ENCODE measurements around the gene OR1K1. TPM values are rescaled to one million over a fixed set of nuclear protein-coding genes. Genes with fewer than 3 reads are reported as not detected.

Gene OR1K1
- not detected for total RNA-seq

DNA sequence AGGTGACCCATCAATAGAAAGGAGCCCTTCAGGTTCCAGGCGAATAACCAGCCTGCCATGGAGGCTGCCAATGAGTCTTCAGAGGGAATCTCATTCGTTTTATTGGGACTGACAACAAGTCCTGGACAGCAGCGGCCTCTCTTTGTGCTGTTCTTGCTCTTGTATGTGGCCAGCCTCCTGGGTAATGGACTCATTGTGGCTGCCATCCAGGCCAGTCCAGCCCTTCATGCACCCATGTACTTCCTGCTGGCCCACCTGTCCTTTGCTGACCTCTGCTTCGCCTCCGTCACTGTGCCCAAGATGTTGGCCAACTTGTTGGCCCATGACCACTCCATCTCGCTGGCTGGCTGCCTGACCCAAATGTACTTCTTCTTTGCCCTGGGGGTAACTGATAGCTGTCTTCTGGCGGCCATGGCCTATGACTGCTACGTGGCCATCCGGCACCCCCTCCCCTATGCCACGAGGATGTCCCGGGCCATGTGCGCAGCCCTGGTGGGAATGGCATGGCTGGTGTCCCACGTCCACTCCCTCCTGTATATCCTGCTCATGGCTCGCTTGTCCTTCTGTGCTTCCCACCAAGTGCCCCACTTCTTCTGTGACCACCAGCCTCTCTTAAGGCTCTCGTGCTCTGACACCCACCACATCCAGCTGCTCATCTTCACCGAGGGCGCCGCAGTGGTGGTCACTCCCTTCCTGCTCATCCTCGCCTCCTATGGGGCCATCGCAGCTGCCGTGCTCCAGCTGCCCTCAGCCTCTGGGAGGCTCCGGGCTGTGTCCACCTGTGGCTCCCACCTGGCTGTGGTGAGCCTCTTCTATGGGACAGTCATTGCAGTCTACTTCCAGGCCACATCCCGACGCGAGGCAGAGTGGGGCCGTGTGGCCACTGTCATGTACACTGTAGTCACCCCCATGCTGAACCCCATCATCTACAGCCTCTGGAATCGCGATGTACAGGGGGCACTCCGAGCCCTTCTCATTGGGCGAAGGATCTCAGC lies at the start of gene OR1K1:
Gene OR1K1 (plus strand): TSS at position 58 of the 995 bp plus-strand sequence. CDS start 0 bp downstream, at position 58.
- ATAC-seq (ENCODE audit: low read depth): no peak
- Mint-ChIP-seq H3K36me3 (peaks cover under 1% of the 10 kb centered on the region), H3K27me3 (no peaks in the 10 kb centered on the region), H3K4me3 (no peak within 1 kb of the TSS), H3K4me1 (no peaks in the 10 kb centered on the region), H3K9me3 (no peaks in the 10 kb centered on the region), H3K27ac (no peak within 1 kb of the TSS)
- DNase-seq: no peak
- POLR2A ChIA-PET: no interaction called here

DNA sequence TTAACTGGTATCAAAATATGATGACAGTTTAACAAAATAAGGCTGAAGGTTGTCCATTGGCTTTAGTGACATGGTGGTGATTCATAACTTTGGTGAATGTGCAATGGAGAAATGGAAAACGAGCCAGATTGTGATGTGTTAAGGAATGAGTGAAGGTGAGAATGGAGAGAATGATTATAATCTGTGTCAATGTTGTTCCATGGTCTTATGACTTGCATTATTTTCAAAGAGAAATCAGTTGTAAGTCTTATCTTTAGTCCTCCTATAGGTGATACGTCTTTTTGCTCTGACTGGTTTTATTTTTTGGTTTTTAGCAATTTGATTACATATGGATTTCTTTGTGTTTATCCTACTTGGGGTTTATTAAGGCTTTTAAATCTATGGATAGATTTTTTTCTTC lies 45.1 kb upstream of the OR1K1 start:
- no peak for DNase-seq
- Mint-ChIP-seq H3K27me3 (no peaks in the 10 kb centered on the region), H3K36me3 (peaks cover 1% of the 10 kb centered on the region), H3K4me1 (no peaks in the 10 kb centered on the region), H3K4me3 (no peak overlapping the region), H3K9me3 (peaks cover 8% of the 10 kb centered on the region), H3K27ac (no peak overlapping the region)
- ATAC-seq (ENCODE audit: low read depth): no peak
- POLR2A ChIA-PET: no interaction called here

DNA sequence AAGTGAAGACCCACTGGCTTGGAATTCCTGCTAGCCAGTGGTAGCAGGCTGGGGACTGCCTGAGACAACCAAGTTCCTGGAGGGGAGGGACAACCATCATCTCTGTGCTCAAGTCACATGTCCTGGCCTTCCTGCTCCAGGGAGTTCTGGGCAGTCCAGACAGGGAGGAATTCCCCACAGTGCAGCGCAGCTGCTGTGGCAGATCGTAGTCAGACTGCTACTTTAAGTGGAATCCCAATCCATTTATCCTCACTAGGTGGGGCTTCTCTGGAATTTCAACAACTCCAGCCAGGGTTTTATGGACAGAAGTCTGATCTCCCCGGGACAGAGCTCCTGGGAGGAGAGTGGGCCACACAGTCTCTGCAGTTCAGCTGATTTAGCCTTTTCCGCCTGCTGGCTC lies 32.1 kb upstream of the OR1K1 start:
- Mint-ChIP-seq H3K36me3 (no peaks in the 10 kb centered on the region), H3K4me3 (no peak overlapping the region), H3K4me1 (peaks cover 2% of the 10 kb centered on the region), H3K27me3 (peaks cover 2% of the 10 kb centered on the region), H3K27ac (no peak overlapping the region), H3K9me3 (peaks cover 10% of the 10 kb centered on the region)
- POLR2A ChIA-PET: no interaction called here
- DNase-seq (no peak), ATAC-seq (ENCODE audit: low read depth) (no peak)

DNA sequence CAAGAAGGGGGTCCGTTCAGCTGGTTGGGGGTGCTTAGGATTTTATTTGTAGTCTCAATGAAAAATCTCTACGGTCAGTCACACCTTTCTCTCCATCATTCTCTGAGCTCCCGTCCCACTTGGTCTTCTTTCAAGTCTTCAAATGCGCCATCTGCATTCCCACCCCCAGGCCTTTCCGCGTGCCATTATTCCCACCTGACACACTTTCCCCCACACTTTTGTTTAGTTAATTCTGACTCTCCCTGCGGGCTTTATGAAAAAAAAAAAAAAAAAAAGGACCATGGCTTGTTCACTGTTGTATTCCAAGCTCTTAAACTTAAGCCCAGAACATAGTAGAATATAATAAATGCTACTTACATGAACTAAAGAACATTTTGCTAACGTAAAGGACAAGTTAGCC lies 22.9 kb upstream of the OR1K1 start:
- Mint-ChIP-seq H3K27ac (no peak overlapping the region), H3K4me3 (no peak overlapping the region), H3K27me3 (peaks cover 2% of the 10 kb centered on the region), H3K36me3 (no peaks in the 10 kb centered on the region), H3K4me1 (peaks cover under 1% of the 10 kb centered on the region), H3K9me3 (peaks cover 3% of the 10 kb centered on the region)
- ATAC-seq (ENCODE audit: low read depth) (no peak), DNase-seq (no peak)
- POLR2A ChIA-PET: no interaction called here

DNA sequence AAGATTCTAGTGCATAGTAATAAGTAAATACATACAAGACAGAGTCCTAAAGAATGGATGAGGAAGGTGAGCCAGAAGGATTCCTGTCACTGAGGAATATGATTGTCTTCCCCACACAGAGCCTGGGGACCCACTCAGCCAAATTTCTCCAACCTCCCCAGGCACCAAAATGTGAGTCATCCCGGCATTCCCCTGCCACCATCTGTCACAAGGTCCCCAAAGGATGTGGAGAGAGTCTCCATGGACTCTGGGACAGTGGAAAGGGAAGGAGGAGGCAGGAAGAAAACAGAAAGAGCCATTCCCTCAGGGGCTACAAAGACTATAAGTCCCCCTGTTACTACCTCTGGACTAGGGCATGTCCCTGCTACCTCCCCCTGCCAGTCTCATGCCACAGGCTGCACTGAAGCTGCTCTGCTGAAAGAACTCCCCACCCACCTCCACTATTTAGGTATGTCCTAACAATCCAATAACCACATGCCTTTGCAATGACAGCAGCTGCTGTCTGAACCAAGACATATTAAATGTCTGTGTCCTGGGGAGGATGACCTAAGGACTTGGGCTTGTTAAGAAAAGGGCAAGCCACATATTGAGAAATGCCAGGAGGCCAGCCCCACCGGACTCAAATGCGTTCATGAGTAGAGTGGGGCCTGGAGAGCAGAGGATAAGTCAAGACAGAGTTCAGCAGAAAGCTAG lies 21.8 kb upstream of the OR1K1 start:
- H3K4me1 Mint-ChIP-seq: no peaks in the 10 kb centered on the region
- no peak for ATAC-seq (ENCODE audit: low read depth)
- no peak overlapping the region for H3K4me3 Mint-ChIP-seq
- H3K9me3 Mint-ChIP-seq: no peaks in the 10 kb centered on the region
- H3K27me3 Mint-ChIP-seq: peaks cover 2% of the 10 kb centered on the region
- DNase-seq: no peak
- no peaks in the 10 kb centered on the region for H3K36me3 Mint-ChIP-seq
- H3K27ac Mint-ChIP-seq: no peak overlapping the region
- POLR2A ChIA-PET: no interaction called here

- Mint-ChIP-seq H3K27me3 (peaks cover 2% of the 10 kb centered on the region), H3K27ac (no peak overlapping the region), H3K9me3 (no peaks in the 10 kb centered on the region), H3K4me1 (no peaks in the 10 kb centered on the region), H3K36me3 (no peaks in the 10 kb centered on the region), H3K4me3 (no peak overlapping the region)
- POLR2A ChIA-PET: no interaction called here
- DNase-seq: no peak
- ATAC-seq (ENCODE audit: low read depth): no peak
These were observed 20.7 kb upstream of the OR1K1 start for GRCh38 chr9:122779181-122779580.

- no peak overlapping the region for H3K4me3 Mint-ChIP-seq
- no peaks in the 10 kb centered on the region for H3K4me1 Mint-ChIP-seq
- H3K36me3 Mint-ChIP-seq: no peaks in the 10 kb centered on the region
- peaks cover 2% of the 10 kb centered on the region for H3K27me3 Mint-ChIP-seq
- DNase-seq: no peak
- POLR2A ChIA-PET: interaction anchor here (0.6 kb wide), 1 partner anchor 222 kb away, joined by 5 read pairs; no protein-coding TSS in a partner anchor
- no peak for ATAC-seq (ENCODE audit: low read depth)
- H3K27ac Mint-ChIP-seq: no peak overlapping the region
- H3K9me3 Mint-ChIP-seq: no peaks in the 10 kb centered on the region
These were observed 19.9 kb upstream of the OR1K1 start for GRCh38 chr9:122780026-122780425.

DNA sequence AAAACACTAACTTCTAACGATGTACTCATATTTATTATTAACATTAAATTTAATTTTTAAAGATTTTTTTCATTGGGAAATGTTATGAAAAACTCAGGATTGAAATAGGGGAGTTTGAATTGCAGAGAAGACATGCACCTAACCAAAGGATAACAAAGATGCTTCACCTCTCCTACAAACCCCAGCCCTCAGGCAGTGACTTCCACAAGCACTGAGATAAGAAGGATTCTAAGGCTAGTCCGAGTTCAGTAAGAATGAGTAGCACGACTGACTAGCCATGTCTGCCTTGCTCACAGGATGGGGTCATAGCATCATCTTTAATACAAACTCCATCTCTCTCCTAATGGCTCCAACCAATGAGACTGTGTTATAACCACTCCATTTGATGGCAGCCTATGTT lies 18.3 kb upstream of the OR1K1 start:
- Mint-ChIP-seq H3K4me1 (no peaks in the 10 kb centered on the region), H3K27ac (no peak overlapping the region), H3K4me3 (no peak overlapping the region), H3K27me3 (peaks cover 2% of the 10 kb centered on the region), H3K36me3 (no peaks in the 10 kb centered on the region), H3K9me3 (no peaks in the 10 kb centered on the region)
- no peak for ATAC-seq (ENCODE audit: low read depth)
- POLR2A ChIA-PET: no interaction called here
- no peak for DNase-seq

- no peak for DNase-seq
- Mint-ChIP-seq H3K4me3 (no peak overlapping the region), H3K27ac (no peak overlapping the region), H3K27me3 (no peaks in the 10 kb centered on the region), H3K9me3 (no peaks in the 10 kb centered on the region), H3K4me1 (no peaks in the 10 kb centered on the region), H3K36me3 (no peaks in the 10 kb centered on the region)
- no peak for ATAC-seq (ENCODE audit: low read depth)
- POLR2A ChIA-PET: no interaction called here
These were observed 14.7 kb upstream of the OR1K1 start for GRCh38 chr9:122785269-122785668.

GRCh38 chr9:122786338-122786737 lies 13.6 kb upstream of the OR1K1 start:
- no peak for DNase-seq
- Mint-ChIP-seq H3K4me3 (no peak overlapping the region), H3K27me3 (no peaks in the 10 kb centered on the region)

DNA sequence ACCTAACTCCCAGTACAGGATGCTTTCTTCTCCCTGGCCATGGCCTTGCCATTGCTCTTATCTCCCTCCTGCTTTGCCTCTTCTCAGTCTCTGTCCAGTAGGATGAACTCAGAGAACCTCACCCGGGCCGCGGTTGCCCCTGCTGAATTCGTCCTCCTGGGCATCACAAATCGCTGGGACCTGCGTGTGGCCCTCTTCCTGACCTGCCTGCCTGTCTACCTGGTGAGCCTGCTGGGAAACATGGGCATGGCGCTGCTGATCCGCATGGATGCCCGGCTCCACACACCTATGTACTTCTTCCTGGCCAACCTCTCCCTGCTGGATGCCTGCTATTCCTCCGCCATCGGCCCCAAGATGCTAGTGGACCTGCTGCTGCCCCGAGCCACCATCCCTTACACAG lies 11.1 kb upstream of the OR1K1 start, which contains the start of gene OR5C1:
Gene OR5C1 (plus strand): TSS at position 103 of the 400 bp plus-strand sequence. CDS start 0 bp downstream, at position 103.
- Mint-ChIP-seq H3K9me3 (peaks cover 2% of the 10 kb centered on the region), H3K27me3 (no peaks in the 10 kb centered on the region), H3K4me3 (no peak within 1 kb of the TSS), H3K4me1 (peaks cover 2% of the 10 kb centered on the region), H3K27ac (no peak within 1 kb of the TSS), H3K36me3 (peaks cover 1% of the 10 kb centered on the region)
- no peak for DNase-seq
- POLR2A ChIA-PET: no interaction called here
- ATAC-seq (ENCODE audit: low read depth): no peak

More at GRCh38 chr9:122786338-122786737, 13.6 kb upstream of the OR1K1 start:
- POLR2A ChIA-PET: no interaction called here
- H3K4me1 Mint-ChIP-seq: no peaks in the 10 kb centered on the region
- H3K9me3 Mint-ChIP-seq: no peaks in the 10 kb centered on the region
- no peak overlapping the region for H3K27ac Mint-ChIP-seq
- no peak for ATAC-seq (ENCODE audit: low read depth)
- no peaks in the 10 kb centered on the region for H3K36me3 Mint-ChIP-seq

GRCh38 chr9:122789256-122790046 lies 10.5 kb upstream of the OR1K1 start:
- DNase-seq (no peak), ATAC-seq (ENCODE audit: low read depth) (no peak)
- Mint-ChIP-seq H3K27me3 (no peaks in the 10 kb centered on the region), H3K27ac (no peak overlapping the region), H3K36me3 (peaks cover 1% of the 10 kb centered on the region), H3K4me1 (peaks cover 2% of the 10 kb centered on the region), H3K9me3 (peaks cover 4% of the 10 kb centered on the region), H3K4me3 (no peak overlapping the region)
- POLR2A ChIA-PET: no interaction called here

All from activated naive CD8-positive, alpha-beta T cell treated with anti-CD3 and anti-CD28 coated beads, Interleukin-2, amount 10 ng/mL, durations not matched to agents 7 days and 5 days (primary cell).